Measurements from ENCODE around the gene CFL1.
"Not testable (repeated sequence)": the region's sequence is repeated elsewhere in the genome, so short reads cannot be mapped to it uniquely, and the experiment has no call there.

The CFL1 gene

GRCh38 chr11:65856689-65857499, 1.1 kb downstream of the CFL1 start:
- DNase-seq = peak; percentile 79

- DNase-seq = no peak
These were observed 2.0 kb downstream of the CFL1 start for GRCh38 chr11:65855927-65856363.

DNA sequence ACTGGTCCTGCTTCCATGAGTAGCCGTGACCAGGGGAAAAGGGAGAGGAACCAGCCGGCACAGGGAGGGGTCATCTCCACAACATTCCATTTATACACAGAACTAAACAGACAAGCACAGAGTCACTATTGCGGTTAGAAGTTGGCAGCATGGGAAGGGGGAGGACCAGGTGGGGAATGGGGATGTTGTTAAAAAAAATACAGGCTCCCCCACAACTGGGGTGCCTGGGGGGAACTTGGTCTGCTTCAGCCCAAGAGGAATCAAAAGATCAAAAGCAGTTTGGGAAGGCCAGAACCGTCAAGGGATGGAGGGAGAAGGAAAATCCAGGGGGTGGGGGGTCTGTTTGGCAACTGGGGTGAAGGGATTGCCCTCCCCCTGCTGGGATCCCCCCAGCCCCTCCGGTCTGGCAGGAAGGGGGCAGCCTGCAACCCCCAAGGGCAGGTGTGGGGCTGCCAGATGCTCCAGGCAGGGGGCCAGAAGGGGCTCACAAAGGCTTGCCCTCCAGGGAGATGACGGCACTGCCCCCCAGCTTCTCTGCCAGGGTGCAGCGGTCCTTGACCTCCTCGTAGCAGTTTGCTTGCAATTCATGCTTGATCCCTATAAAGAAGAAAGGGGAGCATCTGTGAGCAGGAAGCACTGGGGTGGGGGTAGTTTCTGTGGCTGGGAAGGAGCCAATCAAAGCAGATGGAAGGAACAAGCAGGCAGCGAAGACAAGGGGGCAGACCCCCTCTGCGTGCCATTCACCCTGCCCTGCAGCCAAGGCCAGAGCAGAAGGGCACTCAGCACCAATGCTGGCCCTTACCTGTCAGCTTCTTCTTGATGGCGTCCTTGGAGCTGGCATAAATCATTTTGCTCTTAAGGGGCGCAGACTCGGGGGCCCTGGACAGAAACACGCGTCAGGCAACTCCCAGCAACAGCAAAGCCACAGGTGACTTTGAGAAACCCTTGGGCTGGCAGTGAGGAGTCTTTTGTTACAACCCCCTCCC, 2.8 kb downstream of the CFL1 start:
- no peak for DNase-seq

DNA sequence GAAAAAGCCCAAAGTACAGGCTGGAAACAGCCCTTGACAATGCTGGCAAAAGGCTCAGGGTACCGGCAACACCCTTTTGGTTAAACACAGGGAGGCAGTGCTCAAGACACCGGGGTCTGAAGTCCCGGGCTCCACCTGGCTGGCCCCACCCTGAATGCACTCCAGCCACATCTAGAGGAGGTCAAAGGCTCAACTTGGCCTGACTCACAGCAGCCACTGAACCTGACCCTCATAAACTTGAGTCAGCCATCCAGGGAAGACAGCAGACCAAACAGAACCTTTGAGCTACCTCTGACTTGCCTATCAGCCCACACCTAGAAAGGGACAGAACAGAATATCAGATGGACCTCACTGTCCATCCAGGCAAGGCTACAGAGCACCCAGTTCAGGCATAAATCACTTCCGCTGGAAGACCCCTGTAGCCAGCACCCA, 3.8 kb downstream of the CFL1 start:
- no peak for DNase-seq

DNA sequence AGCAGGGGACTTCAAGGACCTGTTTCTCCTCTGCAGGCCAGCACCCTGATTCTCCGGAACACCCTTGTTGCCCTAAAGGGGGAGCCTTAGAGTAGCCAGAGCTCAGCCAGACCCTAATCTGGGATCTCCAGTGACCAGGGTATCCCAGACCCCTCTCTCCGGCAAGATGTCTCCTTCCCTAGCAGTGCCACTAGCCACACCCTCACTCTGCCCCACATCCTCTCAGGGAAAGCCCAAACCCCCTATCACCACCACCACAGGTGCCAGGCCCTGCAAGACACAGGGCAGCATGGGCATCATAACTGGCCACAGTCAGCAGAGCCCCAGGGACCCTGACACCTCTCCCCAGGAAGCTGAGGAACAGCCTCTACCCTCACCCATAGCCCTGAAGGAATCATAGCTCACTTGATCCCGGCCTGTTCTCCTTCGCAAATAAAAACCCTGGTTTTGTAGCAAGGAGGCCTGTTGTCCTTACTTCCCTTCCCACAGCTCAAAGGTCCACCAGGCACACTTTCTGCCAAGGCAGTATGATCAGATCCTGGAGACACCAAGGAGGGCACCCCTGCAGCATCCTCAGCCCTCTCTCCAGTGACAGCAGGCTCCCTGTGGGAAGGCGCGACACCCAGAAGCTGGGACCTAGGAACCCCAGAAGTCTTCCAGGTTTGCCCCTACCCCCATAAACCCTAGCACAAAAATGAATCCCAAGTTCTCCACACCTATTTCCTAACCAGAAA, 4.6 kb downstream of the CFL1 start:
- DNase-seq = no peak

GRCh38 chr11:65852508-65853245, 5.3 kb downstream of the CFL1 start:
- DNase-seq = no peak

DNA sequence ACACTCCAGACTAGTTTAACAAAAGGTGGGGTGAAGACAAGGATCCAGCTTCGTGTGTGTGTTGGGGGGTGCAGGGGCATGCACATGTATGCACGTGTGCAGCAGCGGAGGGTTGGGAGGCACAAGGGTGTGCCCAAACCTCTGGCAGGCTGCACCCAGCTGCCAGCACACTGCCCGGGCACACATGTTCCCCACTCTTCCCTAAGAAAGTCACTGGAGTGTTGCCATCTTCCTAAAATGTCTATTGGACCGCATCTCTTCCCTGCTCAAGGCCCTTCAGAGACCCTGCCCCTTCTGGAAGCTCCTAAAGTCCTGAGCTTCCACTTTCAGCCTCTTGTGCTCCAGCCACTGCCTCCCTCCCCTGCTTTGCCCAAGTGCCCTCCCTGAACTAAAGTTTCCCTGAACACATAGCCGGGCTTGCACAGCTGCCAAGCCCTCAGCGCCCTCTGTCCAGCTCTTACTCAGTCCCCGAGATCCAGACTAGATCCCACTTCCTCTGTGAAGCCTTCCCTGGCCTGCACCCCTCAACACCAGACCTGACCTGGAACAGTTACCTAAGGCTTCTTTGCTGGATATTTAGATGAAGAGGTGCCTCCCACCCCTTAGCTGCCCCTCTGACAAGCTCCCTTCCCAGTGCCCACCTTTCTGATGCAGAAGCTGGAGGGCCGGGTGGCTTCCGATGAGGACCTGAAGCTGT, 6.0 kb downstream of the CFL1 start:
- no peak for DNase-seq

- peak; percentile 58 for DNase-seq
These were observed 6.8 kb downstream of the CFL1 start for GRCh38 chr11:65851083-65851579.

- no peak for DNase-seq
These were observed 7.5 kb downstream of the CFL1 start for GRCh38 chr11:65850217-65851082.

- DNase-seq = no peak
These were observed 8.2 kb downstream of the CFL1 start for GRCh38 chr11:65849771-65850216.

DNA sequence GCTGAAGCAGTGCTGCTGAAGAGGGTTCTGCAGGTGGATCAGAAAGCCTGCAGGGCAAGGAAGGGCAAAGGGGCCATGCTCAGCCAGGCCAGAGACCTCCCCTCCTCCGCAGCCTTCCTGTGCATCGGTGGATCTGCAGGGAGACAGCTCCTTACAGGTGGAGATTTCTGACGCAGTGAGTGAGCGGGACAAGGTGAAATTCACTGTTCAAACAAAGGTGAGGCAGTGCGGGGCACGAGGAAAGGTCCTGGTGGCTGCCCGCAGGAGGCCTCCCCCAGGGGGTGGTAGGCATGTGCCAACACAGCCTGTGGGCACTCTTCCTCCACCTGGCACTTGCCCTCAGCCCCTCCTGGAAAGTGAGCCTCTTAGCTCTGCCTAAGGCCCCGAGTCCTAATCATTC, 8.6 kb downstream of the CFL1 start:
- DNase-seq = no peak

- DNase-seq = not testable (repeated sequence)
These were observed 9.3 kb downstream of the CFL1 start for GRCh38 chr11:65848693-65849092.

DNA sequence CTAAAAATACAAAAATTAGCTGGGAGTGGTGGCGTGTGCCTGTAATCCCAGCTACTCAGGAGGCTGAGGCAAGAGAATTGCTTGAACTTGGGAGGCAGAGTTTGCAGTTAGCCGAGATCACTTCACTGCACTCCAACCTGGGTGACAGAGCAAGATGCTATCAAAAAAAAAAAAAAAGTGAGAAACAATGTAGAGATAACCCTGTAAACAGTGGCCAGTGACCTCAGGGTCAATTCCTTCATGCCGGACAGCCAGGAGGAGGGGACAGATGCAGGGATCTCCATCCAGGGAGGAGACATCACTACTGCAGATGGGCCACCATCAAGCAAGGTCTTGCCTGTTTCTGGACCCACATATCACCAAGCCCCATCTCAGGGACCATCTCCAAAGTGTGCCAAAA, 10.2 kb downstream of the CFL1 start:
- no peak for DNase-seq

GRCh38 chr11:65844231-65844872, 13.6 kb downstream of the CFL1 start:
- DNase-seq = no peak

- DNase-seq = no peak
These were observed 14.2 kb downstream of the CFL1 start for GRCh38 chr11:65843811-65844210.

GRCh38 chr11:65842144-65842543, 15.8 kb downstream of the CFL1 start:
- DNase-seq = no peak

DNA sequence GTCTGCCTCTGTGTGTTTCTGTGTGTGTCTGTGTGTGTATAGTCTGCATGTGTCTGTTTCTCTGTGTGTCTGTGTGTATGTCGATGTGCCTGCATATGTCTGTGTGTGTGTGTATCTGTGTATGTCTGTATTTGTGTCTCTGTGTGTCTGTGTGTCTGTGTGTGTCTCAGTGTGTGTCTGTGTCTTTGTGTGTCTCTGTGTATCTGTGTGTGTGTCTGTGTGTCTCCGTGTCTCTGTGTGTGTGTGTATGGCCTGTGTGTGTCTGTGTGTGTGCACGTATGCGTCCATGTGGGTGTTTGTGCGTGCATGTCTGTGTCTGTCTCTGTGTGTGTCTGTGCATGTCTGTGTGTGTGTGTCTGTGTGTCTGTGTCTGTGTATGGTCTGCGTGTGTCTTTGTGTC, 23.8 kb downstream of the CFL1 start:
- DNase-seq = no peak

DNA sequence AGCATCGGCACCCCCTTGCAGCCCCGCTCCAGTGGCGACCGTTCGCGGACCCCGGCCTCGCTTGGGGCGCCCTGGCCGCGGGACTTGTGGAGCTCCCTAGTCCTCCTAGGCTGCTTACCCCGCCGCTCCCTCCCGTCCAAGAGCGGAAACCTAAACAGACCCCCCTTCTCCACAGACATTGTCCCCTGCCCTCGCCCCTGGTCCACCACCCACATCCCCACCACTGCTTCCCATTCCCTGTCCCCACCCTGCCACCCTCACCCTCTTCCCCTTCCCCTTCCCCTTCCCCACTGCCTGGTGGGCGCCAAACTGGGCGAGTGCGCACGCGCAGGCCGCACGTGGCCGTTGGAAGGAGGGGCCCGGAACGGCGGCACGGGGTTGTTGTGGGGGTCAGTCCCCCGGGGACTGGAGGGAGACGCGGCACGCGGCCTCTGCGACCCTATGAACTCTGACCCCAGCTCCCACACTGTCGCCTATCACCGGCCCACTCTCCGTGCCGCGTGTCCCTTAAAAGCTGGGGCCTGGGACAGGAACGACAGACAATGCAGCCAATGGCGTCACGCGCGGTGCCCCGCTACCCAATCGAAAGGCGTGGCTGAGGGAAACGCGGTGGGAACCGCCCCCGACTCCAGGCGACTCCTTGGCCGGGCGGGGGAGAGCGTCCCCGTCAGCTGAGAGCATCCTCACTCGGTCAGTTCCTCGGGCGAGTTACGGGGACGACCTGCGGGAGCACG, 24.5 kb downstream of the CFL1 start, which contains the start of gene SNX32:
SNX32 (plus strand) TSS at position 667 of the 734 bp plus-strand sequence. CDS start 103 bp downstream, outside the sequence.
- DNase-seq = no peak

DNA sequence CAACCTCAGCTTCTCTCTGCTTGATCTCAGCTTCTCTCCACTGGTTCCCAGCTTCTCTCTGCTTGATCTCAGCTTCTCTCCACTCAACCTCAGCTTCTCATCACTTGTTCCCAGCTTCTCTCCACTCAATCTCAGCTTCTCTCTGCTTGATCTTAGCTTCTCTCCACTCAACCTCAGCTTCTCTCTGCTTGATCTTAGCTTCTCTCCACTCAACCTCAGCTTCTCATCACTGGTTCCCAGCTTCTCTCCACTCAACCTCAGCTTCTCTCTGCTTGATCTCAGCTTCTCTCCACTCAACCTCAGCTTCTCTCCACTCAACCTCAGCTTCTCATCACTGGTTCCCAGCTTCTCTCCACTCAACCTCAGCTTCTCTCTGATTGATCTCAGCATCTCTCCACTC, 25.7 kb downstream of the CFL1 start:
- not testable (repeated sequence) for DNase-seq
